HCT116 (cell line): ENCODE results near the gene STEAP1. TPM values are rescaled to one million over a fixed set of nuclear protein-coding genes. Genes with fewer than 3 reads are reported as not detected.

Experiments
- ATAC-seq: fragments of 200-7000 bp; cut with Tn5 transposase; 2 replicates; pipeline ENCODE4 v1.9.1; 2020; ENCODE audit warnings: mild to moderate bottlenecking, moderate library complexity
- BruUV-seq: library from RNA; stranded (reverse); fragments of 400-500 nt; replicated peaks from 2 replicates; lab custom pipeline; 2021; lab: Mats Ljungman, UMichigan
- CTCF ChIA-PET: fragments of 300-600 bp; sonication (Branson Sonifier 250); formaldehyde crosslinking; loops from one replicate; lab custom pipeline; 2021; ENCODE audit warnings: antibody characterized with exemption; lab: Charles Lee
- POLR2A ChIA-PET: fragments of 300-600, 350-600 bp; sonication (Branson Sonifier 250); formaldehyde crosslinking; loops from one replicate; lab custom pipeline; 2021; ENCODE audit warnings: antibody characterized with exemption; lab: Charles Lee
- RAD21 ChIA-PET, 2 experiments: fragments of 300-600 bp; sonication (Branson Sonifier 250); formaldehyde crosslinking; loops; one replicate each; lab custom pipeline; 2023; ENCODE audit warnings: low total read pairs in 2 of 2; ENCODE audit not compliant: uncharacterized antibody in 2 of 2, unreplicated experiment in 2 of 2, low non-redundant PET in 1 of 2; lab: Charles Lee
- DNase-seq: peaks from one replicate; pipeline ENCODE4 v3.0.0-alpha.2; 2010; ENCODE audit warnings: low read depth, low spot score
- H2AFZ ChIP-seq: fragments of 200-600 bp; shearing (Covaris generic), sonication (generic); 2 replicates; pipeline ENCODE4 v1.6.1; 2017; ENCODE audit warnings: low read depth, mixed run types, mixed read lengths, antibody characterized with exemption, low read length; ENCODE audit not compliant: poor library complexity, severe bottlenecking
- H3K27ac ChIP-seq: 2 replicates; pipeline ENCODE4 v1.5.1; 2012; ENCODE audit warnings: low read depth, low read length
- H3K27me3 ChIP-seq: fragments of 200-600 bp; sonication (generic); 2 replicates; pipeline ENCODE4 v1.6.1; 2016; ENCODE audit warnings: mixed run types, low read length, mixed read lengths; ENCODE audit not compliant: insufficient read depth
- H3K36me3 ChIP-seq, 2 experiments: fragments of 200-500 bp in 1 of 2; fragments of 200-600 bp in 1 of 2; sonication (Bioruptor generic) in 1 of 2; sonication (generic) in 1 of 2; 2 replicates each; pipeline versions ENCODE4 v1.5.1 to v1.6.1; 2014 to 2016; ENCODE audit warnings: low read length in 2 of 2, inconsistent platforms in 1 of 2, mixed read lengths in 1 of 2, mixed run types in 1 of 2; ENCODE audit not compliant: insufficient read depth in 2 of 2, control insufficient read depth in 1 of 2
- H3K4me1 ChIP-seq, 2 experiments: fragments of 200-600 bp in 1 of 2; sonication (generic) in 1 of 2; 2 replicates each; pipeline versions ENCODE4 v1.5.1 to v1.6.1; 2012 to 2017; ENCODE audit warnings: low read length in 2 of 2, inconsistent platforms in 1 of 2, mild to moderate bottlenecking in 1 of 2, mixed read lengths in 1 of 2, mixed run types in 1 of 2, moderate library complexity in 1 of 2; ENCODE audit not compliant: insufficient read depth in 2 of 2, control insufficient read depth in 1 of 2
- H3K4me2 ChIP-seq: fragments of 200-600 bp; sonication (generic); 2 replicates; pipeline ENCODE4 v1.6.1; 2017; ENCODE audit warnings: mixed run types, low read length, mixed read lengths
- H3K4me3 ChIP-seq, 2 experiments: fragments of 200-600 bp in 1 of 2; sonication (generic) in 1 of 2; replicated peaks in 1 of 2; 2 replicates each; pipeline ENCODE4 v1.5.1; 2011 to 2016; ENCODE audit warnings: low read length in 2 of 2, control low read depth in 1 of 2, low read depth in 1 of 2, mild to moderate bottlenecking in 1 of 2, mixed read lengths in 1 of 2, mixed run types in 1 of 2
- H3K79me2 ChIP-seq: fragments of 200-600 bp; sonication (generic); 2 replicates; pipeline ENCODE4 v1.6.1; 2017; ENCODE audit warnings: mild to moderate bottlenecking, mixed run types, low read length, moderate library complexity, mixed read lengths; ENCODE audit not compliant: insufficient read depth
- H3K9ac ChIP-seq: fragments of 200-600 bp; sonication (generic); 2 replicates; pipeline ENCODE4 v1.6.1; 2016; ENCODE audit warnings: low read length, mixed read lengths
- H3K9me2 ChIP-seq: fragments of 200-600 bp; sonication (generic), shearing (Covaris generic); 2 replicates; pipeline ENCODE4 v1.6.1; 2017; ENCODE audit warnings: mixed run types, mild to moderate bottlenecking, moderate library complexity; ENCODE audit not compliant: insufficient read depth
- H3K9me3 ChIP-seq, 2 experiments: fragments of 200-500 bp in 1 of 2; fragments of 200-600 bp in 1 of 2; sonication (Bioruptor generic) in 1 of 2; sonication (generic) in 1 of 2; 2 replicates each; pipeline ENCODE4 v1.6.1; 2014 to 2017; ENCODE audit warnings: low read length in 2 of 2, mixed read lengths in 2 of 2, inconsistent platforms in 1 of 2, low read depth in 1 of 2, mild to moderate bottlenecking in 1 of 2, mixed run types in 1 of 2, moderate library complexity in 1 of 2; ENCODE audit not compliant: control insufficient read depth in 1 of 2, insufficient read depth in 1 of 2
- H4K20me1 ChIP-seq: fragments of 200-600 bp; sonication (generic), shearing (Covaris generic); 2 replicates; pipeline ENCODE4 v1.6.1; 2017; ENCODE audit warnings: mixed run types, mild to moderate bottlenecking, moderate library complexity; ENCODE audit not compliant: insufficient read depth
- ATF3 ChIP-seq: IDR thresholded peaks from 2 replicates; pipeline ENCODE4 v1.6.1; 2012
- CBX3 ChIP-seq: IDR thresholded peaks from 2 replicates; pipeline ENCODE4 v1.6.1; 2012; ENCODE audit warnings: low read depth
- CTCF ChIP-seq, 3 experiments: fragments of 200-600 bp in 1 of 3; sonication (generic) in 1 of 3; IDR thresholded peaks in 2 of 3; conservative IDR thresholded peaks in 1 of 3; 2 replicates each; pipeline ENCODE4 v1.5.1; 2012 to 2017; ENCODE audit warnings: low read depth in 2 of 3, low read length in 2 of 3, antibody characterized with exemption in 1 of 3, borderline replicate concordance in 1 of 3, control low read depth in 1 of 3, mild to moderate bottlenecking in 1 of 3, mixed read lengths in 1 of 3, mixed run types in 1 of 3, moderate library complexity in 1 of 3; ENCODE audit not compliant: insufficient read depth in 1 of 3
- ELF1 ChIP-seq: IDR thresholded peaks from 2 replicates; pipeline ENCODE4 v1.6.1; 2012; ENCODE audit warnings: low read depth, borderline replicate concordance
- EZH2 ChIP-seq: fragments of 200-600 bp; sonication (generic); IDR thresholded peaks from 2 replicates; pipeline ENCODE4 v1.6.1; 2017; ENCODE audit warnings: antibody characterized with exemption, mixed run types
- EZH2phosphoT487 ChIP-seq: fragments of 200-600 bp; IDR thresholded peaks from 2 replicates; pipeline ENCODE4 v1.6.1; 2018; ENCODE audit warnings: antibody characterized with exemption, borderline replicate concordance
- FOSL1 ChIP-seq: IDR thresholded peaks from 2 replicates; pipeline ENCODE4 v1.6.1; 2012; ENCODE audit warnings: low read depth
- JUND ChIP-seq: IDR thresholded peaks from 2 replicates; pipeline ENCODE4 v1.6.1; 2012
- MAX ChIP-seq: IDR thresholded peaks from 2 replicates; pipeline ENCODE4 v1.6.1; 2012
- POLR2A ChIP-seq: IDR thresholded peaks from 2 replicates; pipeline ENCODE4 v1.7.0; 2011; ENCODE audit warnings: borderline replicate concordance; ENCODE audit not compliant: insufficient read depth, insufficient read length; ENCODE audit errors: extremely low read depth
- POLR2AphosphoS5 ChIP-seq: IDR thresholded peaks from 2 replicates; pipeline ENCODE4 v1.6.1; 2011; ENCODE audit warnings: mild to moderate bottlenecking, low read depth, low read length, moderate library complexity
- REST ChIP-seq: IDR thresholded peaks from 2 replicates; pipeline ENCODE4 v1.6.1; 2012; ENCODE audit warnings: low read depth
- SIN3A ChIP-seq: IDR thresholded peaks from 2 replicates; pipeline ENCODE4 v1.6.1; 2012; ENCODE audit warnings: low read depth
- SP1 ChIP-seq: IDR thresholded peaks from 2 replicates; pipeline ENCODE4 v1.6.1; 2012; ENCODE audit warnings: low read depth
- SRF ChIP-seq: IDR thresholded peaks from 2 replicates; pipeline ENCODE4 v1.6.1; 2012; ENCODE audit warnings: low read depth
- TCF7L2 ChIP-seq: IDR thresholded peaks from 2 replicates; pipeline ENCODE4 v1.7.0; 2011; ENCODE audit warnings: borderline replicate concordance, inconsistent platforms; ENCODE audit not compliant: insufficient read depth, insufficient read length; ENCODE audit errors: extremely low read depth
- ZBTB33 ChIP-seq: IDR thresholded peaks from 2 replicates; pipeline ENCODE4 v1.6.1; 2011; ENCODE audit warnings: mild to moderate bottlenecking, low read length, moderate library complexity; ENCODE audit not compliant: insufficient replicate concordance; ENCODE audit errors: extremely low read depth
- ZFX ChIP-seq: fragments of 450-650 bp; IDR thresholded peaks from 2 replicates; pipeline ENCODE4 v1.6.1; 2017
- ZNF274 ChIP-seq: fragments of 200-500 bp; sonication (Bioruptor generic); IDR thresholded peaks from 2 replicates; pipeline ENCODE4 v1.6.1; 2014; ENCODE audit warnings: mild to moderate bottlenecking, low read depth, low read length, inconsistent platforms
- intact Hi-C: fragments of 100-400 bp; cut with micrococcal nuclease; formaldehyde crosslinking; loops from 2 replicates; pipeline ENCODE4 v1.10.0; 2022
- total RNA-seq: library from RNA; stranded (reverse); gene quantifications from one replicate; pipeline ENCODE4 v1.2.1, GENCODE V29; 2021; ENCODE audit not compliant: unreplicated experiment

The STEAP1 gene
- total RNA-seq, 1 experiment from 2014 or later = 18.8 TPM

GRCh38 chr7:90188281-90188680 is 34.0 kb downstream of the STEAP1 start:
- CTCF ChIA-PET = interaction anchor here (1.6 kb wide), 1 partner anchor 23 kb away, joined by 5 read pairs; the partner anchor contains the start of gene STEAP2
- RAD21 ChIA-PET = no interaction called here
- no peak overlapping the region for H3K9ac ChIP-seq

More at GRCh38 chr7:90188281-90188680, 34.0 kb downstream of the STEAP1 start:
- Histone ChIP-seq H3K9me3 (no peaks in the 10 kb centered on the region), H3K9me2 (no peaks in the 10 kb centered on the region), H3K27me3 (no peaks in the 10 kb centered on the region), H3K4me1 (peaks cover 0 to 6% of the 10 kb centered on the region in 2 experiments; a peak in 2 of 4 replicates), H3K4me2 (peak overlapping the region; percentile 37; the same call in 1 of the 2 replicates), H3K4me3 (no peak overlapping the region), H3K79me2 (no peaks in the 10 kb centered on the region), H2AFZ (peak overlapping the region; percentile 88), H3K36me3 (no peaks in the 10 kb centered on the region), H4K20me1 (no peaks in the 10 kb centered on the region), H3K27ac (no peak overlapping the region)
- BruUV-seq = no TSS peak
- DNase-seq (no peak), ATAC-seq (peak; percentile 47)
- no peak for TF ChIP-seq MAX
- no peak for TF ChIP-seq ZFX
- TF ChIP-seq TCF7L2 = no peak
- no peak for TF ChIP-seq JUND
- TF ChIP-seq FOSL1 = no peak
- no peak for TF ChIP-seq SRF
- no peak for TF ChIP-seq SP1
- TF ChIP-seq CTCF (IDR thresholded peaks at IDR 0.05 in 2 of 3, conservative IDR thresholded peaks at IDR 0.05 in 1 of 3; ENCODE audit: borderline replicate concordance in 1 of 3, insufficient read depth in 1 of 3, low read depth in 2 of 3, low read length in 2 of 3) = no peak
- TF ChIP-seq EZH2 = no peak
- no peak for TF ChIP-seq ZNF274
- TF ChIP-seq ATF3 = no peak
- no peak for TF ChIP-seq ZBTB33
- no peak for TF ChIP-seq SIN3A
- no peak for TF ChIP-seq EZH2phosphoT487
- no peak for TF ChIP-seq ELF1
- TF ChIP-seq REST = no peak
- TF ChIP-seq CBX3 = no peak
- no peak for TF ChIP-seq POLR2A
- no peak for TF ChIP-seq POLR2AphosphoS5
- POLR2A ChIA-PET = interaction anchor here (1.2 kb wide), 1 partner anchor 10 kb away, joined by 4 read pairs; no protein-coding TSS in a partner anchor
- intact Hi-C loops = no loop called here
